ENCODE measurements around the gene NLGN1.

Gene NLGN1

DNA sequence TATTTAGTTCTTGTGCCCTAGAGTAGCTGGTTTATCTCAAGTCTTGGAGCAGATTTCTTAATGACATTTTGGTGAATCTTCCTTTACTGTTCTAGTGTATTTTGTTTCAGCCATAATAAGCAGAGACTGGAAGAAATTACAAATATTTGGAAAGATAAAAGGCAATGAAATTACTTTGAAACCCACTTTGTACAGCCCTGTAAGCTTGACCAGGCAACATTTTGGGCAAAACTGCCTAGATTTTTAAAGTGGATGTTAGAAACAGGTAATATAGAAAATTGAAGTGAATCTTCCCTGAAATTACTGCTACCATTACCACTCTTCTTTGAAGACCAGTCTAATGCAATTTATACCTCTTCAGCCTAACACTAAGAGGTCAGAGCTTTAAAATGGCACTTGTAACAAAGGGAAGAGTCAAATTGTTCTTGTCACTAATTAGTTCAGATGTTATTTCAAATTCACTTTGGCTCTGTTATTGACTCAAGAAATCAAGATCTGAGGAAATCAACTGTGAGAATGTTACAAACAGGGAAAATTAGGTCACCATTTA lies 589.4 kb downstream of the NLGN1 start:
- no peak for DNase-seq (ENCODE audit: low read depth)
- H3K4me3 ChIP-seq (ENCODE audit: control insufficient read depth, low read depth, low read length), result no peak overlapping the region
- TF ChIP-seq, protein P1, sequence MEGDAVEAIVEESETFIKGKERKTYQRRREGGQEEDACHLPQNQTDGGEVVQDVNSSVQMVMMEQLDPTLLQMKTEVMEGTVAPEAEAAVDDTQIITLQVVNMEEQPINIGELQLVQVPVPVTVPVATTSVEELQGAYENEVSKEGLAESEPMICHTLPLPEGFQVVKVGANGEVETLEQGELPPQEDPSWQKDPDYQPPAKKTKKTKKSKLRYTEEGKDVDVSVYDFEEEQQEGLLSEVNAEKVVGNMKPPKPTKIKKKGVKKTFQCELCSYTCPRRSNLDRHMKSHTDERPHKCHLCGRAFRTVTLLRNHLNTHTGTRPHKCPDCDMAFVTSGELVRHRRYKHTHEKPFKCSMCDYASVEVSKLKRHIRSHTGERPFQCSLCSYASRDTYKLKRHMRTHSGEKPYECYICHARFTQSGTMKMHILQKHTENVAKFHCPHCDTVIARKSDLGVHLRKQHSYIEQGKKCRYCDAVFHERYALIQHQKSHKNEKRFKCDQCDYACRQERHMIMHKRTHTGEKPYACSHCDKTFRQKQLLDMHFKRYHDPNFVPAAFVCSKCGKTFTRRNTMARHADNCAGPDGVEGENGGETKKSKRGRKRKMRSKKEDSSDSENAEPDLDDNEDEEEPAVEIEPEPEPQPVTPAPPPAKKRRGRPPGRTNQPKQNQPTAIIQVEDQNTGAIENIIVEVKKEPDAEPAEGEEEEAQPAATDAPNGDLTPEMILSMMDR (conservative IDR thresholded peaks at IDR 0.05; ENCODE audit: control insufficient read depth, insufficient read depth, low read depth, low read length), result no peak

DNA sequence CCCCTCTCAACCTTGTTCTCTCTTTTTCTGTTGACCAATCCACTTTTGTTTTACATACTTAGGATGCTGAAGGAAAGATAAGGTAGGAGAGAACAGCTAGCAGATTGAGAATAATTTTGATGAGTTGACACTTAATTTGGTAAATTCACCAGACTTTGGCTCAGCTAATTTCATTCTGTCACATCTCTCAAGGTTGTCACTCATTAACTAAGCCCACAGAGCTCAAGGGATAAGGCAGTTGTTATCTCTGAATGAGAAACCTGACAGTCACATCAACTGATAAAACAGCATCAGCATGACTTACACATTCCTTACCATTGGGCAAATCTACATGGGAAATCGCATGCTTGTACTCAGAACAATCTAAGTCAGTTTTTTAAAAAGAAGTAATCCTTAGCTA lies 591.4 kb downstream of the NLGN1 start:
- DNase-seq (ENCODE audit: low read depth), result no peak
- no peak overlapping the region for H3K4me3 ChIP-seq (ENCODE audit: control insufficient read depth, low read depth, low read length)
- TF ChIP-seq, protein P1 (conservative IDR thresholded peaks at IDR 0.05; ENCODE audit: control insufficient read depth, insufficient read depth, low read depth, low read length), result no peak

DNA sequence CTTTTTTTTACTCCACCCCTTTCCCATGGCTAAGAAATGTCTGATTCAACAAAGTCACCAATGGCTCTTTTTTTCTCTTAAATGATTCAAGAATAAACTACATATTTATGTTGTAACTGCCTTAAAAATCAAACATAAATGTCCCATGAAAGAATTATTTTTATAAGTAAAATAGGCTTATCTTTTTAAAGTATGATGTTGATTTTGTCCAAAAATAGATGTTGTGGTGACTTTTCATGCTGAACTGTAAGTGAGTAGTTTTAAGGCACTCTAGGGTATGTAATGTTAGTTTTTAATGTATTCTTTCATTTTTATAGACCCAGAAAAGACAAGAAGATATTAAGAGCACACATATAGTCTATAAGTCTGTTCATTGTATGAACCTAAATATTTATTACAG lies 594.9 kb downstream of the NLGN1 start:
- no peak overlapping the region for H3K4me3 ChIP-seq (ENCODE audit: control insufficient read depth, low read depth, low read length)
- DNase-seq (ENCODE audit: low read depth), result no peak
- TF ChIP-seq, protein P1 (conservative IDR thresholded peaks at IDR 0.05; ENCODE audit: control insufficient read depth, insufficient read depth, low read depth, low read length), result no peak

DNA sequence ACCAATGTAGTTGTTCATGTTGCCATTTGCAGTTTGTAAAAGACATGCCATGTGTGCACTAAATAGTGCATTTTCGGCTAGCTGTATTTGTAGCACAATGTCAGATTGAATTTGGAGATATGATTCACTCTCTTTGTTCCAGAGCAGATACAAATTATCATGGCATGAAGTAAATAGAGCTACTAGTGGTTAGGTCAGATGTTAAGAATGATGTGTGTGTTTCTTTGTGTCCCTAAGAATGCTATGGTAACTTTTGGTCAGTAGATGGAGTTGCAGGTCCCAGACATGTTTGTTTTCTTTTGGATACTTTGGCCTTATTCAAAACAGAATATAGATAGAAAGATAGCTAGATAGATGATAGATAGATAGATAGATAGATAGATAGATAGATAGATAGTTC lies 595.8 kb downstream of the NLGN1 start:
- peak; percentile 80 for DNase-seq (ENCODE audit: low read depth)
- TF ChIP-seq, protein P1 (conservative IDR thresholded peaks at IDR 0.05; ENCODE audit: control insufficient read depth, insufficient read depth, low read depth, low read length), result peak; percentile 61
- no peak overlapping the region for H3K4me3 ChIP-seq (ENCODE audit: control insufficient read depth, low read depth, low read length)

DNA sequence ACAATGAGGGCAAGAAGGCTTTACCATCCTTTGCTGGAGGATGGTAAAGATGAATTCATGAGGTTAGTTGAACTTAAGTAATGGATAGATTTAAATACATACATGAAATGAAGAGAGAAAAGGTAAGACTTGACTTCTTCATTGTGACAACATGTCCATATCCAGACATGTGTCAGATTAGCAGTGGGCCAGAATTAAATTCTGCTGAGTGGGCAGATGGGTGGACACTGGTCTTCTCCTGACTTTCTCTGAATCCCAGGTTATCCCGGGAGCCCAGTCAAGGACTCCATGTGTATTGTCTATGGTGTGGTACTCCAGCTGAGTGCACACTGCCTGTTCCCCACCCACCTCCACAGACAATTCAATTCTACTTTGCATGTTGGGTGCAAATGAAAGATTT lies 603.1 kb downstream of the NLGN1 start:
- TF ChIP-seq, protein P1 (conservative IDR thresholded peaks at IDR 0.05; ENCODE audit: control insufficient read depth, insufficient read depth, low read depth, low read length), result no peak
- H3K4me3 ChIP-seq (ENCODE audit: control insufficient read depth, low read depth, low read length), result no peak overlapping the region
- DNase-seq (ENCODE audit: low read depth), result no peak

DNA sequence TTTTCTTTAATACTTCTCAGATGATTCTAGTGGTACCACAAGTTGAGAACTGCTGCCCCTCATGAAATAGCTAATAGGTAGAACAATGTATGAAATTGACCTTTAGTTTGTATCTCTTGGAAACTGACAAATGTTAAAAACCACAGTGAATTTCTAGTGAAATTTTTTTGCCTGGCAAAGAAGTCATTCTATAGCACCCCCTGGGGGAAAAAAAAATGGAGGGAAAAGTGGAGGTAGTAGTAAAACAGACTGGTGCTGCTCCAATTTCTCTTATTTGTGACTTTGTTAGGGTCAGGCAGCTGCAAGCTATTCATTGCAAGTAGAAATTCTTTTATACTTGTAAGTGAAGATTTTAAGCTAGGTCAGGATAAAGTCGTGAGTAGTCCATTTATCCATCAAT lies 605.0 kb downstream of the NLGN1 start:
- peak; percentile 13 for DNase-seq (ENCODE audit: low read depth)
- no peak overlapping the region for H3K4me3 ChIP-seq (ENCODE audit: control insufficient read depth, low read depth, low read length)
- TF ChIP-seq, protein P1 (conservative IDR thresholded peaks at IDR 0.05; ENCODE audit: control insufficient read depth, insufficient read depth, low read depth, low read length), result peak; percentile 23

DNA sequence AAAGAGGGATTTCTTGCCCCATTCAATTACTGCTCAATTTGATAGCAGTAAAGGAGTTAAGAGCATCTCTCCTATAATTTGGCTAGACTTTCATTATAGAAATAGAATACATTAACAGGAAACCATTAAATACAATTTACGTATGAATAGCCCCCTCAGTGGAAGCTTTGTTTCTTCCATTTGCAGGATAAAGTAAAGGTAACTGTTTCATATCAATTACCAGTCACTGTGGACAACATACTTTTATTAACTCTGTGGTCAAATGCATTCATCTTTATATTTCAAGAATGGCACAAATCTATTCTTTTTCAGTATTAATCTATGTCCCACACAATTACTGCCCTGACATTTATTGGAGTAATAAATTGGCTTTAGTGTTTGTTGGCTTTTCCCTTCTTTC lies 613.4 kb downstream of the NLGN1 start:
- no peak for DNase-seq (ENCODE audit: low read depth)
- no peak overlapping the region for H3K4me3 ChIP-seq (ENCODE audit: control insufficient read depth, low read depth, low read length)
- TF ChIP-seq, protein P1 (conservative IDR thresholded peaks at IDR 0.05; ENCODE audit: control insufficient read depth, insufficient read depth, low read depth, low read length), result no peak
